Measurements from ENCODE around the gene PLA2R1.
A peak's percentile ranks its signal among the peaks of the same experiment; 100 is the strongest.
"Not testable (repeated sequence)": the region's sequence is repeated elsewhere in the genome, so short reads cannot be mapped to it uniquely, and the experiment has no call there.

Gene PLA2R1

DNA sequence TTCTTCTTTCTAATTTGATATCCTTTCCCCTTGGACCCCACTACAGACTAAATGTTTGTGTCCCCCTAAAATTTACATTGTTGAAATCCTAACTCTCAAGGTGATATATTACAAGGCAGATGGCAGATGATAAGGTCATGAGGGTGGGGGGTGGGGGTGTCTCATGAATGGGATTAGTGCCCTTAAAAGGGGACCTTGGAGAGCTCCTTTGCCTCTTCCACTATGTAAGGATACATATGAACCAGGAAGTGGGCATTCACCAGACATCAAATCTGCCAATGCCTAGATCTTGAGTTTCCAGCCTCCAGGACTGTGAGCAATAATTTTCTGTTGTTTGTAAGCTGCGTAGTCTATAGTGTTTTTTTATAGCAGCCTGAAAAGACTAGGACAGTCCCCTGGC lies 89.1 kb downstream of the PLA2R1 start:
- Histone ChIP-seq H2BK15ac (replicated peaks; ENCODE audit: low read depth) (no peak overlapping the region), H2AK5ac (ENCODE audit: low read length) (no peak overlapping the region), H3K79me1 (ENCODE audit: low read length) (no peaks in the 10 kb centered on the region), H3K4me2 (ENCODE audit: low read length) (no peak overlapping the region), H3K79me2 (ENCODE audit: control insufficient read depth, insufficient read depth, low read length) (no peaks in the 10 kb centered on the region), H3K4me1 (ENCODE audit: control insufficient read depth, low read depth, low read length) (no peaks in the 10 kb centered on the region), H3K18ac (ENCODE audit: low read length) (no peak overlapping the region), H4K8ac (ENCODE audit: low read depth, low read length) (no peak overlapping the region), H3K9ac (ENCODE audit: low read length) (no peak overlapping the region), H3K27ac (ENCODE audit: low read depth, low read length) (no peak overlapping the region), H3K23ac (ENCODE audit: low read length) (no peak overlapping the region), H2BK120ac (ENCODE audit: low read depth, low read length) (no peak overlapping the region), H4K5ac (ENCODE audit: low read length) (no peak overlapping the region), H3K27me3 (ENCODE audit: insufficient read depth, low read length, poor library complexity) (no peaks in the 10 kb centered on the region), H3K36me3 (ENCODE audit: control insufficient read depth, insufficient read depth, low read length) (no peaks in the 10 kb centered on the region), H3K4me3 (ENCODE audit: low read length) (no peak overlapping the region), H3K56ac (ENCODE audit: low read length) (no peak overlapping the region), H3K4ac (ENCODE audit: low read depth, low read length) (no peak overlapping the region), H2BK5ac (ENCODE audit: low read length) (no peak overlapping the region)
- no CpG with 5 or more reads among the region's 1 CpG for WGBS (ENCODE audit: extremely low coverage, insufficient coverage, low lambda C conversion rate)
- no peak for DNase-seq

DNA sequence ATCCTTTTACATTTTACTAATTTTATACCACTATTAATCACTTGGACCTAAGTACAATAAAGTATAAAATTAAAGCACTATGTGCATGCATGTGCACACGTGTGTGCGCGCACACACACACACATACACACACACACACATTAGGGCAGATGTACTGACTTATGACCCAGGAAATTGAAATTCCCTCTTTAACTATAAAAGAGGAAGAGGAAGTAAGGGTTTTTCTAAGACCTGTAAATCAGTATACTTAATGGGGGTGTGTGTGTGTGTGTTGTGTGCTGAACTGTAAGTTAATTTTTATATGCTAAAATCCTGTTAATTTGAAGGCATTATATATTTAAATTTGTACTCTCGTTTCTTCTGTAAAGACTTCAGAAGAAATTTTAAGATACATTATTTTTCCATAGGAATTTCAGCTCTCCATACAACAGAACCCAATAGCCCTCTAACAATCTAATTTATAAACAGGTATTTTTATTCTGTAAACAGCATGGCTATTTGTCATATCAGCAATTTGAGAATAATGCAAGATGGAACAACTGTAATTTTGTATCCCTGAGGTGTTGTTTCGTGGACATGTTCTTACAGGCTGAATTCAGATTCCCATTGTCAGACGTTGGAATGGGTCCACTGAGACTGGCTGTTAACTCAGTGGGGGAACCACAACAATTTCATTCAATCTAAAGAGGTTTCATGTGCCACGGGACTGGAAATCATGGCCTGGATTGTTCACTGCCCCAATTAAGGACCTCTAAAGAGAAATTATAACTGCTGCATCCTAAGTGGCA lies 90.9 kb downstream of the PLA2R1 start:
- no peak overlapping the region for H3K23ac ChIP-seq (ENCODE audit: low read length)
- no peaks in the 10 kb centered on the region for H3K27me3 ChIP-seq (ENCODE audit: insufficient read depth, low read length, poor library complexity)
- H3K4me1 ChIP-seq (ENCODE audit: control insufficient read depth, low read depth, low read length), result no peaks in the 10 kb centered on the region
- no CpG with 5 or more reads among the region's 7 CpGs for WGBS (ENCODE audit: extremely low coverage, insufficient coverage, low lambda C conversion rate)
- no peaks in the 10 kb centered on the region for H3K79me1 ChIP-seq (ENCODE audit: low read length)
- no peak overlapping the region for H4K5ac ChIP-seq (ENCODE audit: low read length)
- H3K4ac ChIP-seq (ENCODE audit: low read depth, low read length), result no peak overlapping the region
- no peak overlapping the region for H3K27ac ChIP-seq (ENCODE audit: low read depth, low read length)
- no peak overlapping the region for H3K4me3 ChIP-seq (ENCODE audit: low read length)
- H4K8ac ChIP-seq (ENCODE audit: low read depth, low read length), result no peak overlapping the region
- no peak overlapping the region for H3K4me2 ChIP-seq (ENCODE audit: low read length)
- H3K79me2 ChIP-seq (ENCODE audit: control insufficient read depth, insufficient read depth, low read length), result no peaks in the 10 kb centered on the region
- H3K56ac ChIP-seq (ENCODE audit: low read length), result no peak overlapping the region
- H2AK5ac ChIP-seq (ENCODE audit: low read length), result no peak overlapping the region
- no peak overlapping the region for H3K9ac ChIP-seq (ENCODE audit: low read length)
- no peaks in the 10 kb centered on the region for H3K36me3 ChIP-seq (ENCODE audit: control insufficient read depth, insufficient read depth, low read length)
- DNase-seq, result no peak
- H2BK15ac ChIP-seq (replicated peaks; ENCODE audit: low read depth), result no peak overlapping the region
- no peak overlapping the region for H2BK120ac ChIP-seq (ENCODE audit: low read depth, low read length)
- no peak overlapping the region for H2BK5ac ChIP-seq (ENCODE audit: low read length)
- H3K18ac ChIP-seq (ENCODE audit: low read length), result no peak overlapping the region

DNA sequence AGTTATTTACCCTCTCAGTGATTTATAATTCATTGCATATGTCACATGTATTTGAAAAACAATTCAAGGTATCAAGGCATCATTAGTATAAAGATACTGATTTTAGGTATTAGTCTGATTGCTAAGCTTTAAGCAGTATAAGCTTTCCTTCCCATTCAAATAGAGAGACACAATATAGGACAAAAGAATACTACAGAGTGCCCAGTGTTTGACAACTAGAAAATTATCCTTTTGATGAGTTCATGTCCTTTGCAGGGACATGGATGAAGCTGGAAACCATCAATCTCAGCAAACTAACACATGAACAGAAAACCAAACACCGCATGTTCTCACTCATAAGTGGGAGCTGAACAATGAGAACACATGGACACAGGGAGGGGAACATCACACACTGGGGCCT lies 91.9 kb downstream of the PLA2R1 start:
- H3K9ac ChIP-seq (ENCODE audit: low read length); H2AK5ac ChIP-seq (ENCODE audit: low read length); H3K27me3 ChIP-seq (ENCODE audit: insufficient read depth, low read length, poor library complexity); H2BK120ac ChIP-seq (ENCODE audit: low read depth, low read length); H4K5ac ChIP-seq (ENCODE audit: low read length); H3K79me1 ChIP-seq (ENCODE audit: low read length); H3K4me1 ChIP-seq (ENCODE audit: control insufficient read depth, low read depth, low read length); H3K36me3 ChIP-seq (ENCODE audit: control insufficient read depth, insufficient read depth, low read length); H3K4me2 ChIP-seq (ENCODE audit: low read length); H3K4me3 ChIP-seq (ENCODE audit: low read length); H2BK5ac ChIP-seq (ENCODE audit: low read length); H4K8ac ChIP-seq (ENCODE audit: low read depth, low read length); H3K27ac ChIP-seq (ENCODE audit: low read depth, low read length); H3K56ac ChIP-seq (ENCODE audit: low read length); DNase-seq; H3K18ac ChIP-seq (ENCODE audit: low read length); H3K79me2 ChIP-seq (ENCODE audit: control insufficient read depth, insufficient read depth, low read length); H3K23ac ChIP-seq (ENCODE audit: low read length); H2BK15ac ChIP-seq (replicated peaks; ENCODE audit: low read depth); H3K4ac ChIP-seq (ENCODE audit: low read depth, low read length): not testable (repeated sequence)
- no CpG with 5 or more reads among the region's 1 CpG for WGBS (ENCODE audit: extremely low coverage, insufficient coverage, low lambda C conversion rate)

DNA sequence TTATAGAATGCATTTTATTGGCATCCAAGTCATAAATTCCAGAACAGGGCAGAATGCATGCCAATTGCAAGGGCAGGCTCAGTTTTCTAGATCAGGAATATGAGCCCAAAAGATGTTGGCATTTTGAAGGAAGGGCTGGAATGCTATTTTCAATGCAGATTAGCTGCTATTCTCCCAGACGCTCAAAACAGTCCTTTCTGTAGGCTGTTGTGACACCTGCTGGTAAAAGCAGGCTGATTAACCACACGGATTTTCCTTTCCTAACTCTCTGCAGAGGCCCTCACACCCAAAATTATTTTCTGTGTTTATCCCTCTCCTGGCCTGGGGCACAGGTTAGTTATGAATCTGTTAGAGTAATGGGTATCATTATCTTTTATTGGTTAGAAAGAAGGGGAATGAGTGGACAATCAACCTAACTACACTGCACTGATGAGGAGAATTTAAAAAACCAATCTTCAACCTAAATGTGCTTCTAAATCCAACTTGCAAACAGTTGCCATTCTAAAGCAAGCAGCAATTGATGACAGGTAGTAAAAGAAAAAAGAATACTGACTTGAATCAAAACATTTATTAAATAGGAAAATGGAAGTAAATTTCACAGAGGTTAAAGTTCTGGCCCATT lies 94.0 kb downstream of the PLA2R1 start:
- H3K9ac ChIP-seq (ENCODE audit: low read length), result no peak overlapping the region
- no peak overlapping the region for H3K4me3 ChIP-seq (ENCODE audit: low read length)
- no peak overlapping the region for H4K5ac ChIP-seq (ENCODE audit: low read length)
- no CpG with 5 or more reads among the region's 2 CpGs for WGBS (ENCODE audit: extremely low coverage, insufficient coverage, low lambda C conversion rate)
- H4K8ac ChIP-seq (ENCODE audit: low read depth, low read length), result no peak overlapping the region
- H3K79me2 ChIP-seq (ENCODE audit: control insufficient read depth, insufficient read depth, low read length), result no peaks in the 10 kb centered on the region
- no peaks in the 10 kb centered on the region for H3K27me3 ChIP-seq (ENCODE audit: insufficient read depth, low read length, poor library complexity)
- no peak overlapping the region for H2AK5ac ChIP-seq (ENCODE audit: low read length)
- H2BK120ac ChIP-seq (ENCODE audit: low read depth, low read length), result no peak overlapping the region
- no peaks in the 10 kb centered on the region for H3K36me3 ChIP-seq (ENCODE audit: control insufficient read depth, insufficient read depth, low read length)
- H3K79me1 ChIP-seq (ENCODE audit: low read length), result no peaks in the 10 kb centered on the region
- H3K4me1 ChIP-seq (ENCODE audit: control insufficient read depth, low read depth, low read length), result no peaks in the 10 kb centered on the region
- peak; percentile 73 for DNase-seq
- no peak overlapping the region for H3K23ac ChIP-seq (ENCODE audit: low read length)
- H3K56ac ChIP-seq (ENCODE audit: low read length), result no peak overlapping the region
- H2BK5ac ChIP-seq (ENCODE audit: low read length), result no peak overlapping the region
- no peak overlapping the region for H3K4me2 ChIP-seq (ENCODE audit: low read length)
- no peak overlapping the region for H3K18ac ChIP-seq (ENCODE audit: low read length)
- no peak overlapping the region for H2BK15ac ChIP-seq (replicated peaks; ENCODE audit: low read depth)
- H3K27ac ChIP-seq (ENCODE audit: low read depth, low read length), result no peak overlapping the region
- no peak overlapping the region for H3K4ac ChIP-seq (ENCODE audit: low read depth, low read length)

- Histone ChIP-seq H2AK5ac (ENCODE audit: low read length) (no peak overlapping the region), H3K4me1 (ENCODE audit: control insufficient read depth, low read depth, low read length) (peaks cover 2% of the 10 kb centered on the region), H3K9ac (ENCODE audit: low read length) (no peak overlapping the region), H2BK15ac (replicated peaks; ENCODE audit: low read depth) (no peak overlapping the region), H4K8ac (ENCODE audit: low read depth, low read length) (no peak overlapping the region), H3K4ac (ENCODE audit: low read depth, low read length) (no peak overlapping the region), H2BK120ac (ENCODE audit: low read depth, low read length) (no peak overlapping the region), H2BK5ac (ENCODE audit: low read length) (no peak overlapping the region), H3K4me2 (ENCODE audit: low read length) (no peak overlapping the region), H3K36me3 (ENCODE audit: control insufficient read depth, insufficient read depth, low read length) (no peaks in the 10 kb centered on the region), H3K18ac (ENCODE audit: low read length) (no peak overlapping the region), H3K4me3 (ENCODE audit: low read length) (no peak overlapping the region), H3K27ac (ENCODE audit: low read depth, low read length) (no peak overlapping the region), H3K23ac (ENCODE audit: low read length) (no peak overlapping the region), H3K27me3 (ENCODE audit: insufficient read depth, low read length, poor library complexity) (no peaks in the 10 kb centered on the region), H3K79me1 (ENCODE audit: low read length) (no peaks in the 10 kb centered on the region), H4K5ac (ENCODE audit: low read length) (no peak overlapping the region), H3K56ac (ENCODE audit: low read length) (no peak overlapping the region), H3K79me2 (ENCODE audit: control insufficient read depth, insufficient read depth, low read length) (no peaks in the 10 kb centered on the region)
- WGBS (ENCODE audit: extremely low coverage, insufficient coverage, low lambda C conversion rate), result no CpG with 5 or more reads among the region's 7 CpGs
- DNase-seq, result no peak
These were observed 98.7 kb downstream of the PLA2R1 start for GRCh38 chr2:159963700-159964099.

DNA sequence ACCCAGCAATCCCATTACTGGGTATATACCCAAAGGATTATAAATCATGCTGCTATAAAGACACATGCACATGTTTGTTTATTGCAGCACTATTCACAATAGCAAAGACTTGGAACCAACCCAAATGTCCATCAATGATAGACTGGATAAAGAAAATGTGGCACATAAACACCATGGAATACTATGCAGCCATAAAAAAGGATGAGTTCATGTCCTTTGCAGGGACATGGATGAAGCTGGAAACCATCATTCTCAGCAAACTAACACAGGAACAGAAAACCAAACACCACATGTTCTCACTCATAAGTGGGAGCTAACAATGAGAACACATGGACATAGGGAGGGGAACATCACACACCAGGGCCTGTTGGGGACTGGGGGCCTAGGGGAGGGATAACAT lies 99.9 kb downstream of the PLA2R1 start:
- H3K36me3 ChIP-seq (ENCODE audit: control insufficient read depth, insufficient read depth, low read length); H2BK120ac ChIP-seq (ENCODE audit: low read depth, low read length); H3K27ac ChIP-seq (ENCODE audit: low read depth, low read length); H3K4me2 ChIP-seq (ENCODE audit: low read length); DNase-seq; H3K9ac ChIP-seq (ENCODE audit: low read length); H2AK5ac ChIP-seq (ENCODE audit: low read length); H3K27me3 ChIP-seq (ENCODE audit: insufficient read depth, low read length, poor library complexity); H3K79me1 ChIP-seq (ENCODE audit: low read length); H2BK5ac ChIP-seq (ENCODE audit: low read length); H4K8ac ChIP-seq (ENCODE audit: low read depth, low read length); H3K56ac ChIP-seq (ENCODE audit: low read length); H3K4ac ChIP-seq (ENCODE audit: low read depth, low read length); H3K18ac ChIP-seq (ENCODE audit: low read length); H3K79me2 ChIP-seq (ENCODE audit: control insufficient read depth, insufficient read depth, low read length); H2BK15ac ChIP-seq (replicated peaks; ENCODE audit: low read depth); H3K4me3 ChIP-seq (ENCODE audit: low read length); H4K5ac ChIP-seq (ENCODE audit: low read length); H3K23ac ChIP-seq (ENCODE audit: low read length); H3K4me1 ChIP-seq (ENCODE audit: control insufficient read depth, low read depth, low read length): not testable (repeated sequence)

All from mesendoderm (in vitro differentiated cells).